Stimulated activated CD4-positive, alpha-beta T cell treated with anti-CD3 and anti-CD28 coated beads, Interleukin-4, amount 100 ng/mL, for 48 hours (primary cell): ENCODE measurements around the gene NOD2.

Experiments
- DNase-seq, 2 donors: peaks; one replicate each; pipeline ENCODE4 v3.0.0-alpha.2; 2020; ENCODE audit warnings: low read depth in 2 of 2

NOD2 gene

DNA sequence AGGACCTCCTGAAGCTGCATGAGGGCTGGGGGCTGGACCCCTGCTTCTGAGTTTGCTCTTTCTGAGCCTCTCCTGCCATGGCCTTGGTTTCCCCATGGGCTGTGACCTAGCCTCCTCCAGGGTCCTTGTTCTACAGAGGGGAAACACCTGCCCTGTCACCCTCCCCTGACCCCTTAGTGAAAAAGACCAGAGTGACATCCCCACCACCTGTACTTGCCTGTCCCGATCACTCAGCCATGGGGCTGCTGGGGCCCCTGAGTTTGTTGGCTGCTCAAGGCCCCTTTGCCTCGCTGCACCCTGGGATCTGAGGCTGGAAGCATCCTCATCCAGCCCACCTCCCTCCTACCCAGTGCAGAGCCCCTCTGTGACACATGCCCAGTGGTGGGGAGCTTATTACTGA lies 800 bp downstream of the NOD2 start:
- DNase-seq: no peak

DNA sequence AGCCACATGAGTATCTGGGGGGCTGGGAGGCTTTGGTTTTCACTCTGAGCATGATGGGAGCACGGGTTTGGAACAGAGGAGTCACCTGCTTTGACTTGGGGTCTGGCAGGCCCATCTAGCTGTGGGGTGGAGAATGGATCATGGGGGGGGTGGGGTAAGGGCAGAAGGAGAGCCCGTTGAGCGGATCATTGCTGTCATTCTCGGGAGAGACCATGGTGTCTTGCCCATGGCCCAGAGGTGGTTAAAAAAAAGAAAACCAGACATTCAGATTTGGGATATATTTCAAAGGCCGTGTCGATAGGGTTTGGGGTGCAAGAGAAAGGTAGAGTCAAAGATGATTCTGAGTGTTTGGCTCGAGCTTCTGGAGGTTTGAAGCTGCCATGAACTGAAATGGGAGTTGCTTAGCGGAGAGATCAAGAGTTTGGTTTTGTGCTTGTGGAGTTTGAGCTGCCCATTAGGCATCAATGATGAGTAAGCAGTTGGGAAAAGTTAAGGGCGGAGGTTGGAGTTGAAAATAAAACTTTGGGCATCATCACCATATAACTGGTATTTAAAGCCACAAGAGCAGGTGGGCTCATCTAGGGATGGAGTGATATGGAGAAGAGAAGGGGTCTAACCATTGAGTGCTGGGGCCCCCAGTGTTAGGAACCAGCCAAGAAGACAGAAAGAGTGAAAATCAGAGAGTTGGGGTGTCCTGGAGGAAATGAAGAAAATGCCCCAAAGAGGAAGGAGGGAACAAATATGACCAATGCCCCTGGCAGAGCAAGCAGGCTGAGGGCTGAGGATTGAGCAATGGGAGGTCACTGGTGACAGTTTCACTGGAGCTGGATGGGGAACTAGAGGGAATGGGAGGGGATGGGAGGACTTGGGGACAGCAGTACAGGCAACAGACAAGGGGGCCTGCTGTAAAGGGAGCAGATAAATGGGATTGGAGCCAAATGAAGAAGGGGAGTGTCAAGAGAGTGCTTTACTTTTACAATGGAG lies 1.9 kb downstream of the NOD2 start:
- no peak for DNase-seq

DNA sequence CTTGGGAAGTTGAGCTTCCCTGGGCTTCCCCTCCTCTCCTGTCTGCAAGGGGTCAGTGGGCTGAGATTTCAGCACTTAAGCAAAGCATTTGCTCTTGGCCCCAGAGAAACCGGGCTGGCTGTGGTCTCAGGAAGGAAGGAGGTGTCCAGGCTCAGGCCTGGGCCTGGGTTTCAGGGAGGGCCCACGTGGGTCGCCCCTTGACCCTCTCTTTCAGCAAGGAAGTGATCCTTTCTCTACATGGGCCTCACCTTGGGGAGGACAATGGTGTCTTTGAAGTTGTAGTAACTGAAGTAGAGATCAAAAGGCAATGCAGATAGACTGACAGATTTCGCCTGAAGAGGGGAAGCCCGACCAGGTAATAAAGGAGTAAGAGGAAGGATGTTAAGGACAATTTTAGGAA lies 2.7 kb downstream of the NOD2 start:
- DNase-seq: no peak

DNA sequence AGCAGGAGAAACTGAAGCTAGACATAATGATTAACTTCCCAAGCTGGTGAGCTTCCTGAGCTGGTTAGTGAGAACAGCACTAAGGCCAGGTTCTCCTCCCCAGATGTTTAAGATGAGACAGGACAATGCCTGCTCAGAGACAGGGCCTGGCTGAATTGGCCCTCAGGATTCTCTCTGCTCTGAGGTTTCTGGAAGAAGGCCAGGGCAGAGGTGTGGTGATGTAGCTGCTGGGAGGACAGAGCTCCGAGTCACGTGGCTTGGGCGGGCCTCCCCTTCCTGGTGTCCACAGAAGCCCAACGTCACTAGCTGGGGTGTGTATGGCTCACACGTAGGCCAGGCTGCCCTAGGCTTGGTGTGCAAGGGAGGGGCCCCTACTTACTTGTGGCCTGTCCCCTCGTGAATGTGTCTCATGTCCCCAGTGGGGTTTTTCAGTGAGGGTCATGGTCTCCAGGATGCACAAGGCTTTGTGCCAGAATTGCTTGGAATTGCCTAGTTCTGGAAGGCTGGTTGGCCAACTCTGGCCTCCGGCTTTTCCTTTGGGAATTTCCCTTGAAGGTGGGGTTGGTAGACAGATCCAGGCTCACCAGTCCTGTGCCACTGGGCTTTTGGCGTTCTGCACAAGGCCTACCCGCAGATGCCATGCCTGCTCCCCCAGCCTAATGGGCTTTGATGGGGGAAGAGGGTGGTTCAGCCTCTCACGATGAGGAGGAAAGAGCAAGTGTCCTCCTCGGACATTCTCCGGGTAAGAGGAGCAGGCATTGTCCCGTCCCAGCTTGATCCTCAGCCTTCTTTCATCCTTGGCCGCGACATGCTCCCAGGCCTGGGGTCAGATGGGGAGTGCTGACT lies 3.4 kb downstream of the NOD2 start:
- peak; percentile 46 to 71 for DNase-seq

DNA sequence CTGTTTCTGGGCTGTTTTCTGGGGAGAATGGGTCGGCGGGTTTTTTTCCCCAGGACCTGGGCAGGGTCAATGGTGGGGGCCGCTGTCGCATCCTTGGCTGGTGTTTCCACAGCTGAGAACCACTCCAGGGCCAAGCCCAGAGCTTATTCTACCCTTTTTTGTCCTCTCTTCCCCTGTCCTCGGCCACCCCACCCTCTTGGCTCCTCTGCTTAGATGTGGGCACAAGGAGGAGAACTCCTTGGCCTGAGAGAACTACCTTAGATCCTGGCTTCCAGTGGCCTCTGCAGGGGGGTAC lies 4.0 kb downstream of the NOD2 start:
- no peak for DNase-seq

DNA sequence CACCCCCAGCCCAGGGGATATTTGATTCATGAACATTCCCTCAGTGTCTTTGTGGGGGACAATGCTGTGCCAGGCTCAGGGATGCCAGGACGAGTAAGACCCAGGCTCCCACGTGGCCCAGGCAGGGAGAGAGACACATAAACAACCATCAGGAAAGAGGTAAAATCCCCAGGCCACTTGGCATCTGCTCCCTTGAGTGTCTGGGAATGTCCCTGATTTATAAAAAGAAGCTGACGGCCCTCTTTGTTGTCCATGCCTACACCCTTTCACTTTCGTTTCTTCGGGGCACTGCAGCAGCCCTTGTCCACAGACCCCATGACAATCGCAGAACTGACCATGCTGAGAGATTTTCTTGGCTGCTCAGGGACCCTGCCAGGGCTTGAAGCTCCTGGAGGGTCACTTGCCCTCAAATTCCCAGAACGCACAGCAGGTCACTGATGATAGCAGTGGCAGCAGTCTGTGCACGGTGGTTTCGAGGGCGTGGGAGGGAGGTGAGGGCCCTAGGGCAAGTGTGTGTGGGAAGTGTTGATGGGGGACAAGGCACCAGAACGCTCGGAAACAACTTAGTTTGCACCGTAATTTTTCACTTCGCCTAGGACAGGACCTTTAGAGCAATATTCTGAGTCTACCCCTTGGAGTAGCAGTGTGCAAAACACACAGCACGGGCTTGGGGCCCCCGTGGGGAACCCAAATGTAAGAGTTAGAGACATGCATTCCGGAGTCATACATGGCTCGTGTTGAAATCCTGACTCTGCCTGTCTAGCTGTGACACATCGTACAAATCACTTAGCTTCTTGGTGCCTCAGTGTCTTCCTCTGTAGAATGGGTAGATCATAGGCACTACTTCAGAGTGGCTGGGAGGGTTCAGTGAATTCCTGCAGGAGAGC lies 4.7 kb downstream of the NOD2 start:
- DNase-seq: peak; percentile 44 to 61

DNA sequence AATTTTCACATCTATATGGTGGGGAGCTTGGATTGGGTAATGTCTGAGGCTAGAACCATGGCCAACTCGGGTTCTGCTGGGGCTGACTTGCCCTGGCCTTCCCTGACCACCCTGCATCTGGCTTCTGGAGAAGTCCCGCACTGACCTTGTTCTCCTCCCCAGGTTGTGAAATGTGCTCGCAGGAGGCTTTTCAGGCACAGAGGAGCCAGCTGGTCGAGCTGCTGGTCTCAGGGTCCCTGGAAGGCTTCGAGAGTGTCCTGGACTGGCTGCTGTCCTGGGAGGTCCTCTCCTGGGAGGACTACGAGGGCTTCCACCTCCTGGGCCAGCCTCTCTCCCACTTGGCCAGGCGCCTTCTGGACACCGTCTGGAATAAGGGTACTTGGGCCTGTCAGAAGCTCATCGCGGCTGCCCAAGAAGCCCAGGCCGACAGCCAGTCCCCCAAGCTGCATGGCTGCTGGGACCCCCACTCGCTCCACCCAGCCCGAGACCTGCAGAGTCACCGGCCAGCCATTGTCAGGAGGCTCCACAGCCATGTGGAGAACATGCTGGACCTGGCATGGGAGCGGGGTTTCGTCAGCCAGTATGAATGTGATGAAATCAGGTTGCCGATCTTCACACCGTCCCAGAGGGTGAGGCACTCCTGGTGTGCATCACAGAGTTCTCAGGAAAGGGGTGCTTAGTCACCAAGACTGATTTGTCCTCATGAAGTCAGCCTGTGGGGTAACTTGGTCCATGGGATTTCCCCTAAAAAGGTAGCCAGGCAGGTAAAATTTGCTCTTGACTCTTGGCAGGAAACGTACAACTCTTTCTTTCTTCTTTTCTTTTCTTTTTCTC lies 6.1 kb downstream of the NOD2 start:
- DNase-seq: peak; percentile 62 to 69

DNA sequence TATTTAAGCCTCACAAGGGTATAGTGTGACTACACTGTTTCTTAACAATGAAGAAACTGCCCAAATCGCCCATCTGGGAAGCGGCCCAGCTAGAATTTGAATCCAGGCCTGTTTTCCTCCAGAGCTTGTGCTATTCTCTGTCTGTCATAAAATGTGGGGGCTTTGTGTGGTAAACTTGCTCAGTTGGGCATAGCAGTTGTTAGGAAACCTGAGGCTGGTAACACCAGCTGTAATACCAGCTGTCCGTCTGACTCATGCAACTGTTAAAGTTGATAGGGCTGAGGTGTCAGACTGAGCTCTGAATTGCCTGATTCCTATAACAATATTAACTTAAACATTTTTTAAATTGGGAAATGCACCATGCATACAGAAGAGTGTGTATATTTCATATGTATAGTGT lies 9.3 kb downstream of the NOD2 start:
- DNase-seq: no peak

DNA sequence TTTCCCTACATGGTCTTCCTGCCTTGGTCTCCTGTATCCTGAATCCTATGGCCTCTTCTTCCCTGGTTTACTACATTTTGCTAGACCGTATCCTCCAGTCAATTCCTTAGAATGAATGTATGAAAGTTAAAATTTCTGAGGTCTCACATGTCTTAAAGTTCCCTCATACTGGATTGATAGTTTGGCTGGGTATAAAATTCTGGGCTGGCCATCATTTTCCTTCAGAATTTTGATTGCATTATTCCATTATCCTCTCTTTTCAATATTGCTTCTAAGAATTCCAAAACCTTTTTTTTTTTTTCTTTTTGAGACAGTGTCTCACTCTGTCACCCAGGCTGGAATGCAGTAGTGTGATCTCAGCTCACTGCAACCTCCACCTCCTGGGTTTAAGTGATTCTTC lies 10.8 kb downstream of the NOD2 start:
- DNase-seq: no peak

DNA sequence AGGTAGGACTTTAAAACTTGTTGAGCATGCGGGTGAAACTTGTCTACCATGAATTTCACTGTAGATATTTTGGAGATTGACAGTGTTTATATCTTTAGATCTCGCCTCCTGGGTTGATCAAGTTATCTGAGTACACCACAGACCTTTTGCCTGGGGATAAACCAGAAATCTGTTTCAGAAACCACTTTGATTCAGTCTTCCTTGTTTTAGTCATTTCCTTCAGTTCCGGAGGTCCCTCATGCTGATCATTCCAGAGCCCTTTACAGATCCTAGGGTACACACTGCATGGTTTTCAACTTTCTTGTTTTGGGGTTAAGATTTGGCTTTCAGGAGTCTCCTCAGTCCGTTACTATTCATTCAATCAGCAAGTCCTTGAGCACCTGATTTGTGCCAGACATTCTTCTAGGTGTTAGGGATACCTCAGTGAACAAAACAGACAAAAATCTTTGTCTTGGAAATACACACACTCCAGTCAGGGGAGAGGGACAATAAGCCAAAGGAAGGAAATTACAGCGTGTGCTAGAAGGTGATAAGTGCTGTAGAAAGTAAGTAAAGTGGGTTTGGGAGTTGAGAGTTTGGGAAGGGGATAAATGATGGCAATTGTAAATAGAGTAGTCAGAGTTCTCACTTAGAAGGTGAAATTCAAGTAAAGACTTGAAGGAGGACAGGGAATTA lies 12.2 kb downstream of the NOD2 start:
- DNase-seq: no peak

DNA sequence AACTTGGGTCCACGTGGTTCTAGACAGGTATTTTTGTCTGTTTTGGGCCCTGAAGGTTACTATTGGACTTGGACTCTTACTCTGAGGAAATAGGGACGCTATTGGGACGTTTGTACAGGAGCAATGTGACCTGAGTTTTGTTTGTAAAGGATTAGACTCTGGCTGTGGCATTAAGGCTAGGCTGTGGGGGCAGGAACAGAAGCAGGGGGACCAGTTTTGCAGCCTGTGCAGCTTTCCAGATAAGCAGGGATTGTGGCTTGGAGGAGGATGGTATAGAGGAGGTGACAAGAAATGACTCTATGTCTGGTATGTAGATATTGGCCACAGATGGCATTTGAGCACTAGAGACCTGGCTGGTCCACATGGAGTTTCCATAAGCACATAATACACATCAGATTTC lies 12.8 kb downstream of the NOD2 start:
- no peak for DNase-seq

DNA sequence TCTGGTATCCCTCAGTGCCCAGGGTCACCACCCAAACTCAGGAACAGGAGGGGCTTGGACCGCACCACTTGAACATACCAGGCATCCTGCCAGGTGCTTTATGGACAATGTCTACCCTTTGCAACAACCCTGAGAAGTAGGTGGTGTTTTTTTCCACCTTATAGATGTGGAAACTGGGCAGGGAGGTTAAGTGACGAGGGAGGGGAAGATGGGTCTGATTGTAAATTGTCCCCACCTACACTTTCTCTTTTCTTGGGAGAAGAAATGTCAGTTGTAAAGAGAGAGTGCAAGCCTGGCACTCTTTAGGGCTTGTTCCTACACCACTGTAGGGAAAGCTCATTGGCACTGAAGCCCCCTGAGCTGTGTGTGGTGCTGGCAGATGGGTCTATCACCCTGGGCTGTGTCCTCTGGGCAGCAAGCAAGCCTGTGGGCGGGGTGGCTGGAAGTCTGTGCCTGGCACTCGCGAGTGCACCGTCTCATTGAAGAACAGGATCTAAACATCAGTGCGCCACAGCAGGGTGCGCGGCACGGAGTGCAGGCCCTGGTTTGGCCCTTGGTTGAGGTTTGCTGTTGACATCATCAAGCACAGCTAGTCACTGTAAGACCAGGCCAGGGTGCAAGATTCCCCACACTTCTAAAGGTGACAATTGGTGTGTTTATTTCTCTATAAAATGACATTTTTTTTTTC lies 15.1 kb downstream of the NOD2 start:
- DNase-seq: no peak

DNA sequence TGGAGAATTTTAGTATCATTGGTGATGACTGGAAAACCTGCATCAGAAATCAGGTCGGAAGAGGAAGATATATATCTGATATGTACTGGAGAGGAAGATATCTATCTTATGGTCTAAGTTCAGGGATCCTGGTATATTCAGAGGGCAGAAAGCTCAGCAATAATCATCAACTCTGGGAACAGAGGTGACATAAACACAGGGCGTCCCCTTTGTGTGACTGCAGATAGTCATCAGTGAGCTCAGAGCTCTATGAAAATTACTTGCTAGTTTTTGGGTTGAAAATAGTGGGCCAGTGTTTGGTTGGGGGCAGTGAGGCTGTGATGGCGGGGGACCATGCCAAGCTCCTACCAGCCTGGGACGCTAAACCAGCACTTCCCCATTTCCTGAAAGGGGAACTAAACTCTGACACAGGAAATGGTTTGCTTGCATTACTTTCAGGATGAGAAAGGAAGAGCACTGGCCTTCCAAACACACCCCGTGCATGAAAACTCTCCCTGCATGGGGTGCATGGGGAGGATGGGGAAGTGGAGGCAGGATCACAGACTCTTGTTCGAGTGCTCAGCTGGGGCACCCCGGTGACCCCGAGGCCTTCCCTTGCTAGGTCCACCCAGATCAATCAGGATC lies 15.8 kb downstream of the NOD2 start:
- DNase-seq: no peak

DNA sequence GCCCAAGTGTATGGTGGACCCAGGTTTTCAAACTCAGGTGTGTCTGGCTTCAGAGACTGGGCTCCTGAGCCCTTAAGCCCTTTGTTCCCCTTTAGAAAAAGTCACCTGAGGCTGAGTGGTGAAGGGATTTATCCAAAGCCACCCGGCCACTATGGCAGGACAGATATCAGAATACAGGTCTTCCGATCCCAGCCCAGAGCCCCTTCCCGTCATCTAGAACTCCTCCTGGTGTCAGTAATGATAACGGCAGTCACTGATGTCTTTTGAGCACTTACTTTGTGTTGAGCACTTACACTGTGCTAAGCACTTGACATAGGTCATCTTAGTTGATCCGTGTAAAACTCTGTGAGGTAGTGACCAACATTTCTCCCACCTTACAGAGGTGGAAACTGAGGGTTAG lies 16.6 kb downstream of the NOD2 start:
- no peak for DNase-seq

DNA sequence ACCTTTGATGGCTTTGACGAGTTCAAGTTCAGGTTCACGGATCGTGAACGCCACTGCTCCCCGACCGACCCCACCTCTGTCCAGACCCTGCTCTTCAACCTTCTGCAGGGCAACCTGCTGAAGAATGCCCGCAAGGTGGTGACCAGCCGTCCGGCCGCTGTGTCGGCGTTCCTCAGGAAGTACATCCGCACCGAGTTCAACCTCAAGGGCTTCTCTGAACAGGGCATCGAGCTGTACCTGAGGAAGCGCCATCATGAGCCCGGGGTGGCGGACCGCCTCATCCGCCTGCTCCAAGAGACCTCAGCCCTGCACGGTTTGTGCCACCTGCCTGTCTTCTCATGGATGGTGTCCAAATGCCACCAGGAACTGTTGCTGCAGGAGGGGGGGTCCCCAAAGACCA lies 17.6 kb downstream of the NOD2 start:
- no peak for DNase-seq

DNA sequence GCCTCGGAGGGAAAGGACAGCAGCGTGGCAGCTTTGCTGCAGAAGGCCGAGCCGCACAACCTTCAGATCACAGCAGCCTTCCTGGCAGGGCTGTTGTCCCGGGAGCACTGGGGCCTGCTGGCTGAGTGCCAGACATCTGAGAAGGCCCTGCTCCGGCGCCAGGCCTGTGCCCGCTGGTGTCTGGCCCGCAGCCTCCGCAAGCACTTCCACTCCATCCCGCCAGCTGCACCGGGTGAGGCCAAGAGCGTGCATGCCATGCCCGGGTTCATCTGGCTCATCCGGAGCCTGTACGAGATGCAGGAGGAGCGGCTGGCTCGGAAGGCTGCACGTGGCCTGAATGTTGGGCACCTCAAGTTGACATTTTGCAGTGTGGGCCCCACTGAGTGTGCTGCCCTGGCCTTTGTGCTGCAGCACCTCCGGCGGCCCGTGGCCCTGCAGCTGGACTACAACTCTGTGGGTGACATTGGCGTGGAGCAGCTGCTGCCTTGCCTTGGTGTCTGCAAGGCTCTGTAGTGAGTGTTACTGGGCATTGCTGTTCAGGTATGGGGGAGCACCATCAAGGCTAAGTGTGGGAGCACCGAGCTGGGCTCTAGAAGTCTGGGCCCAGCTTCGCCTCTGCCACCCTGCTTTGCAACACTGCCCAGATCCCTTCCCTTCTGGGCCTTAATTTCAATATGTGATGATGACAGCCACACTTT lies 18.6 kb downstream of the NOD2 start:
- no peak for DNase-seq

DNA sequence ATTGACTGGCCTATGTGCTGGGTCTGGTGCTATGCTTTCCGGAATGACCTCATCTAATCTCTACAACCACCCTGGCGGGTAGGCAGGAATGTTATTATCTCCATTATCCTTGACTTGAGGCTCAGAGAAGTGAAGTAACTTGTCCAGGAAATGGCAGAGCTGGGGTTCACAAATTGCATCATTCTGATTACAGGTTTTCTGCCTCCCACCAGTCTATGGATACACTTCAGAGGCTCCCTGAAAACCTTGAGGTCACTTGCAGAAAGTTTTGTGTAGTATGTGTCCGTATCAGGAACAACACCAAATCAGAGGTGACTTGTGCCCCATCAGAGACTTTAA lies 19.1 kb downstream of the NOD2 start:
- no peak for DNase-seq

DNA sequence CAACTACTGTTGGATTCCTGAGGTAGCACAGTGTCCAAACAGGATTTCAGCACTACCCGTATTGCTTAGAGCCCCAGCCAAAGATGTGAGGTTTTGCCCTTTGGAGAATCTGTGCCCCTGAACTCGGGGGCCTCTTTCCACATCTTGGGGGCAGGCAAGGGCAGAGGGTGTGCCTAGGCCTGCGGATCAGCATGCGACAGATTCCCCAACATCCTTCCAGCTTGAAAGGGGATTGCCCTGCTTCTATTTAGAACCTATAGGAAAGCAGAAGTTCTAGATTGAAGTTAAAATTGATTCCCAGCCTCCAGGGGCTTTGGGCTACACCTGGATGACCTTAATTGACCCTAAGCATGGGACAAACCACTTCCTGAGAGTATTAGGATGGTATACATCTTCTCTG lies 19.6 kb downstream of the NOD2 start:
- no peak for DNase-seq

DNA sequence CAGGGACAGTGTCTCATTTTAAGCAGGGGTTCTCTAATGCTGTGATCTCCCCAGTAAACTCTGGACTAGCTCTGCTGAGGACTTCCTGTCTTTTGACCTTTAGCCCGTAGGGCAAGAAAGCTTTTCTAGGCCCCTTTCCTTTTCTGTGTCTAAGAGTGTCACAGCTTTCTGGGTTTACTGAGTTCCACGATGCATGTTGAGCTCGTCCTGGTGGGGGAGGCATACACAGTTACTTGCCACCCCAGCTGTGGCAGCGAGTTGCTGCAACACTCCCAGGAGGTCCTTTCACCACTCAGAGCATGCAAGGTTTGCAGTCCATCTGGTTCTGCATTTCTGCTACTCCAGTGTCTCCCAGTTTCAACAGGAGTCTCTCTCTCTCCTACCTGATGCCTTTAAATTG lies 23.7 kb downstream of the NOD2 start:
- no peak for DNase-seq
